ENCODE measurements around the gene AJAP1. TPM values are rescaled to one million over a fixed set of nuclear protein-coding genes. Genes with fewer than 3 reads are reported as not detected.

The AJAP1 gene
- total RNA-seq, 1 experiment from 2014 or later = not detected

DNA sequence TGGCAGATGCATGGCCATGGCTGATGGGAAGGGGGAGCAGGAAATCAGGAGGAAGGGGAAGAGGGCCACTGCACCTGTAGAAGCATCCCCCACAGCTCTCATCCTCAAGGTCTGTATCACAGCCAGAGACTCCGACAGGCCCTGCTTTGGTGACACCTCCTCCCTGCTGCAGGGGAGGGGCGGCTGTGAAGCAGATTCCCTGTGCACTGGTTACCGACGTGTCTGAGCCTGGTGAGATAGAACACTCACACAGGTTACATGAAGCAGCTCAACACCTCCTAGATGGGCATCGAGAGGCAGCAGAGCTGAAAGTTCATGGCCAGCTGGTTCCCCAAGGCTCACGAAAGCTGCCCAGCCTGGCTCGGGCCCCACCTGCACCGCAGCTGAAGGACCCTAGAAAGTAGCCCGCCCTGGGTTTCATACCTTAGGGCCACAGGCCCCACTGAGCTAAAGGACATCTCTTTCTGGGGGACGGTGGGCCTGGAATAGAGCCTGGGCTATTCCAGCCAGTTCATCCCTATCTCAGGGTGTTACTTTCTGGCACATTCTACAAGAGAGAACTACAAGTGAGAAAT is 30.2 kb upstream of the AJAP1 start:
- DNase-seq (ENCODE audit: low read depth, low spot score) (no peak), ATAC-seq (no peak)
- H3K4me3 ChIP-seq (ENCODE audit: low read depth in 2 of 2, low read length in 2 of 2) = no peak overlapping the region
- ChIA-PET CTCF (no interaction called here), POLR2A (no interaction called here)
- no peaks in the 10 kb centered on the region for H3K36me3 ChIP-seq (ENCODE audit: control insufficient read depth, insufficient read depth, low read length)
- no peaks in the 10 kb centered on the region for H3K4me1 ChIP-seq (ENCODE audit: control insufficient read depth, insufficient read depth, low read length)
- no peak for TF ChIP-seq REST (IDR thresholded peaks at IDR 0.05; ENCODE audit: insufficient read depth in 1 of 2, low read depth in 2 of 2, low read length in 1 of 2)
- TF ChIP-seq POLR2AphosphoS5 (IDR thresholded peaks at IDR 0.05; ENCODE audit: low read depth, low read length) = no peak
- no peak for TF ChIP-seq SIN3A (IDR thresholded peaks at IDR 0.05; ENCODE audit: borderline replicate concordance, insufficient read depth, low read depth, low read length)
- H3K9me3 ChIP-seq (ENCODE audit: control insufficient read depth, insufficient read depth, low read depth, low read length) = no peaks in the 10 kb centered on the region
- intact Hi-C loops (cut with micrococcal nuclease; ENCODE audit: unreplicated experiment) (no loop called here), in situ Hi-C loops (cut with HindIII; ENCODE audit: low pct_unique_long_range_greater_than_20kb, low sequenced_read_pairs) (no loop called here)
- no peak overlapping the region for H3K27ac ChIP-seq (ENCODE audit: low read length)
- no TSS peak for BruUV-seq (replicated peaks)
- 0 out of 2 replicates have a peak, but pooled peaks cover 2% of the 10 kb centered on the region for H3K27me3 ChIP-seq (ENCODE audit: control insufficient read depth, insufficient read depth, low read length)

- ChIA-PET POLR2A (no interaction called here), CTCF (no interaction called here)
- in situ Hi-C loops (cut with HindIII; ENCODE audit: low pct_unique_long_range_greater_than_20kb, low sequenced_read_pairs) = no loop called here
- no peak for ATAC-seq
- Histone ChIP-seq H3K9me3 (ENCODE audit: control insufficient read depth, insufficient read depth, low read depth, low read length) (no peaks in the 10 kb centered on the region), H3K27ac (ENCODE audit: low read length) (no peak overlapping the region), H3K4me1 (ENCODE audit: control insufficient read depth, insufficient read depth, low read length) (no peaks in the 10 kb centered on the region), H3K27me3 (ENCODE audit: control insufficient read depth, insufficient read depth, low read length) (0 out of 2 replicates have a peak, but pooled peaks cover 2% of the 10 kb centered on the region), H3K4me3 (ENCODE audit: low read depth in 2 of 2, low read length in 2 of 2) (no peak overlapping the region), H3K36me3 (ENCODE audit: control insufficient read depth, insufficient read depth, low read length) (no peaks in the 10 kb centered on the region)
- TF ChIP-seq SIN3A (IDR thresholded peaks at IDR 0.05; ENCODE audit: borderline replicate concordance, insufficient read depth, low read depth, low read length) = no peak
- TF ChIP-seq CTCF (IDR thresholded peaks at IDR 0.05) = no peak
- no peak for TF ChIP-seq POLR2AphosphoS5 (IDR thresholded peaks at IDR 0.05; ENCODE audit: low read depth, low read length)
- TF ChIP-seq REST (IDR thresholded peaks at IDR 0.05; ENCODE audit: insufficient read depth in 1 of 2, low read depth in 2 of 2, low read length in 1 of 2) = no peak
- TF ChIP-seq TCF7L2 (IDR thresholded peaks at IDR 0.05; ENCODE audit: low read depth, low read length) = no peak
- intact Hi-C loops (cut with micrococcal nuclease; ENCODE audit: unreplicated experiment) = no loop called here
- DNase-seq (ENCODE audit: low read depth, low spot score) = no peak
- no TSS peak for BruUV-seq (replicated peaks)
These were observed 29.6 kb upstream of the AJAP1 start for GRCh38 chr1:4624801-4625200.

Measured in Panc1 (cell line).